ENCODE measurements around the gene FOXB2. TPM values are rescaled to one million over a fixed set of nuclear protein-coding genes. Genes with fewer than 3 reads are reported as not detected.
"Not testable (repeated sequence)": the region's sequence is repeated elsewhere in the genome, so short reads cannot be mapped to it uniquely, and the experiment has no call there.

The FOXB2 gene
- not detected for polyA plus RNA-seq (ENCODE audit: insufficient read length)

DNA sequence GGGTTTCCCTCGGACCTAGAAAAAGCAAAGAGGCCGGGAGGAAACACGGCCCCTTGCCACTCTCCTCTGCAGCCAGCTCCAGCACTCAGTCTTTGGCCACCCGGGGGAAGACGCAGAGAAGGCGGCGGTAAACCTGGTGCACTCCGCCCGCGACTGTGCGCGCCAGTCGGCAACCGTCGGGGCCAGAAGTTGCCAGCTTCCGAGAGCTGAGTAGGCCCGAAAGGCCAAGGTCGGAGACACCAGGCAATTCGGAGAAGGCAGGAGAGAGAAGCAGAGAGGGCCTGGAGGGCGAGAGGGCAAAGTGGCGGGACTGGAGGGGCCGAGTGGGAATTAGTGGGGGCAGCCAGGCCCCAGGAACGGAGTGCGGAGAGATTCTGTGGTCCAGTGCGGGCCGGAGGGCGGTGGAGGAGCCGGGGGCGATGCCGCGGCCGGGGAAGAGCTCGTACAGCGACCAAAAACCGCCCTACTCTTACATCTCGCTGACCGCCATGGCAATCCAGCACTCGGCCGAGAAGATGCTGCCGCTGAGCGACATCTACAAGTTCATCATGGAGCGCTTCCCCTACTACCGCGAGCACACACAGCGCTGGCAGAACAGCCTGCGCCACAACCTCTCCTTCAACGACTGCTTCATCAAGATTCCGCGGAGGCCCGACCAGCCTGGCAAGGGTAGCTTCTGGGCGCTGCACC, at the start of gene FOXB2:
Gene FOXB2, plus strand, starts transcription at position 420 of the 690 bp plus-strand sequence. Its CDS starts 0 bp downstream, at position 420.
- DNase-seq = no peak

GRCh38 chr9:76969716-76970115, 49.7 kb upstream of the FOXB2 start:
- DNase-seq = no peak

- not testable (repeated sequence) for DNase-seq
These were observed 40.6 kb upstream of the FOXB2 start for GRCh38 chr9:76978831-76979230.

GRCh38 chr9:76980566-76980965, 38.9 kb upstream of the FOXB2 start:
- DNase-seq = no peak

DNA sequence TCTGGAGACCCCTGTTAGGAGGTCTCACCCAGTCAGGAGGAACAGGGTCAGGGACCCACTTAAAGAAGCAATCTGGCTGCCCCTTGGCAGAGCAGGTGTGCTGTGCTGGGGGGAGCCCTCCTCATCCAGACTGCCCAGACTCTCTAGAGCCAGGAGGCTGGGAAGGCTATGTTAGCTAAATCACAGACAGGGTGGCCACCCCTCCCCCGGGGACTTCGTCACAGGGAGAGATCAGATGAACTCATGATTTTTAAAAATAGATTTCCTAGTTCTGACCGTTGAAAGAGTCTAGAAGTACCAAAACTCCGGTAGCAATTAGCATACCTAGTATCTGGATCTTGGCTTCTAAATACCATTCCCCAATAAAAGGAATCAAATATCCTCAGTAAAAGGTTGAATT, 35.0 kb upstream of the FOXB2 start:
- DNase-seq = no peak

GRCh38 chr9:76985581-76985980, 33.9 kb upstream of the FOXB2 start:
- DNase-seq = no peak

GRCh38 chr9:76987594-76988200, 31.8 kb upstream of the FOXB2 start:
- DNase-seq = no peak

DNA sequence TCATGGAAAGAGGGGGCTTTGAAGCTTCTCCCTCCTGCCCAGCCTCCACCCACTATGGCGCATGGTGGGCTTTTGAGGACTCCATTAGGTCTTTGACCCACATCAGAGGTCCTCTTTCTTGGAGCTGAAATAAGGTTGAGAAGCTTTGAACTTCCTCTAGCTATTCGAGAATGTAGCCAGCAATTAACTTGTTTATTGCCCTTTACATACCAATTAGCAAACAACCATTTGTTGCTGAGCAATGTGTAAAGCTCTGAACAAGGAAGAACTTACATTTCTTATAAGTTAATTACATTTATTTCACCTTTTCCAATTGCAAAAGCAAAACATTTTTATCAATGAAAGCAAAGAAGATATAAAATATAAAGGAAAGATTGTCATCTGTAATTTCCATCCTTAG, 30.5 kb upstream of the FOXB2 start:
- DNase-seq = no peak

GRCh38 chr9:76989501-76989900, 30.0 kb upstream of the FOXB2 start:
- no peak for DNase-seq

- DNase-seq = no peak
These were observed 22.8 kb upstream of the FOXB2 start for GRCh38 chr9:76996700-76997099.

GRCh38 chr9:76999261-76999660, 20.2 kb upstream of the FOXB2 start:
- DNase-seq = no peak

- DNase-seq = no peak
These were observed 19.1 kb upstream of the FOXB2 start for GRCh38 chr9:77000330-77000729.

DNA sequence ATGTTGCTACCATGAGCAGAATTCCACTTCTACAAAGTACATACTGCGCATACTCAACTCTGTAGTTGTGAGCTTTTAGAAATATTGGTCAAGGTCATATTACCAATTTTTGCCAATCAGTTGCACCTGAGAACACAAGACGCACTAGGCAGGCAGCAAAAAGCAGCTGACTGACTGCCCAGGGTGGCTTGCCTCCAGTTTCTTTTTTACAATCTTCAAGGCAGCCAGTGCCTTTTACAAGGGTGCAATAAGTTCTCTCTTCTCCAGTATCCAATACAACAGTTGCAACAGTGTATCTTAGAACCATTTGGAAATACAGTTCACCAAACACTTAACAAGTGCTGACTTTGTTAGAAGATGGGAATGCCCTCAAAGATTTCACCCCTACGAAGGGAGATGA, 16.1 kb upstream of the FOXB2 start:
- no peak for DNase-seq

GRCh38 chr9:77005216-77005615, 14.2 kb upstream of the FOXB2 start:
- no peak for DNase-seq

DNA sequence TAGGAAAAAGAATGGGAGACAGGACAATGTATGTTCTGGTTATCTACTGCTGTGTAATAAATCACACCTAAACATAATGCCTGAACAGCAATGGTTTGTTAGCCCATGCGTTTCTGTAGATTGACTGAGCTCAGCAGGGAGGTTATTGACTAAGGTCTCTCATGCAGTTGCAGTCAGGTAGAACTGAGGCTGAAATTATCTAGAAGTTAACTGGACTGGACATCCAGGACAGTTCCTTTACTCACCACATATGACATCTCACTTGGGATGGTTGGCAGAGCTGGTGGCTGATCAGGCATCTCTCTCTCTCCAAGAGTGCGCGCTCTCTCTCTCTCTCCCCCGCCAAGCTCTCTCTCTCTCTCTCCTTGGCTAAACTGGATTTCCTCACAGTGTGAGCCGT, 8.9 kb upstream of the FOXB2 start:
- no peak for DNase-seq

GRCh38 chr9:77011973-77012821, 7.3 kb upstream of the FOXB2 start:
- DNase-seq = peak; percentile 47

GRCh38 chr9:77013206-77013931, 6.1 kb upstream of the FOXB2 start:
- DNase-seq = no peak

DNA sequence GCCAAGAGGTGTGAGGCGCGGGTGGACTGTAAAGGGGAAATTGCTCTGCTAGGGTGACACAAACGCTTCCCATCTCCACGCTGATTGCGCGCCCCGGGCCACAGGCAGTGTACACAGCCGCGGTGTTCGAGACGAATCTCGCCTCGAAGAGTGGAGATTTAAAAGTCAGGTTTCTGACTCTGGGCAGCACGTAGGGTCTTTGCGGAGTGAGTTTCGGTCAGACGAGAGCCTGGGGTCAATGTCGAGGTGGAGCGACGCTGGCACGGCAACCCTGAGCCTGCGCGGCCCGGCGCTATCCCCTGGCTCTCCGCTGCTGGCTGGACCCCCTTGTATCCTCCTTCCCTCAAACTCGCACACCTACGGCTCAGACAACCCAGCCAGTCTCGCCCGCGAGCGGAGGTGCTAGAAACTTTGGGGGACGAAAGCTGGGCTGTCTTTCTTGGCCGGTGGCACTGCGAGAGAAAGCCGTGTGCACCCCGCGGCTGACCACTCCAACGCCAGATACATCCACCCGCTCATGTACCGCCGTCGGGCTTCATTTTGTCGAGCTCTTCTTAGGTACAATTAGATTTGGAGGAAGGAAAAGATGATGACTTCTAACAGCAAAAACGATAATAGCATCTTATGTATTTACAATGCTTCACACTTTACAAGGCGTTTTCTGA, 5.4 kb upstream of the FOXB2 start:
- no peak for DNase-seq

- DNase-seq = no peak
These were observed 4.7 kb upstream of the FOXB2 start for GRCh38 chr9:77014597-77015263.

DNA sequence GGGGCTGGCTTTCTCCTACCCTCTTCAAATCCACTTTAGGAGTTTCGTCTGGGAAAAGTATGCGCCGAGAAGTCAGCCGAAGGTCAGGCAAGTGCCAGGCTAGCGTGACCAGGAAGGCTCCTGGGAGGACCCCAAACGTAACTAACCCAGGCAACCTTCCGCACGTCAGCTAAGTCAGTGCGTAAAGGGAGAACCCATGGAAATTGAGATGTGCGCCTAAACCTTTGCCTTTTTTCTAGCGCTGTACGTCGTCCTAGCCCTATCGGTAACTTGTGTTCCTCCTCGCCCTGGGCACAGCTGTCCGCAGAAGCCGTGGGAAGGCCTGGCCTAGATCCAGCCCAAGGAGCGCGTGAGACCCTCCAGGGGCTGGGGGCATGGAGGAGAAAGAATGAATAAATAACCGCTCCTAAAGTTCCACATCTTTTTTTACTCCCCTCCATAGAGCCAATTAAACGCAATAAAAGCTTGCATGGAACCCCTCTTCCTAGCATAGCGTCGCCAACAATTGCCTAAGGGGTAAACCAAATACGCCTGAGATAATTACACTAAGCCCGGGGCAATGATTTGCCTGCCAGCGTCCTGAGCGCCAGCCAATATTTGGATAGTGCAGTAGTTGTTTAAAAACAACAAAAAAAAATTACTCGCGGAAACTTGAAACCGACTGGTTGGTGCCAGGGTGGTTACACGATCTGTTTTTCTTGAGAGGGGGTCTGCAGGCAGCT, 4.0 kb upstream of the FOXB2 start:
- DNase-seq = no peak

- no peak for DNase-seq
These were observed 3.3 kb upstream of the FOXB2 start for GRCh38 chr9:77016121-77016525.

Data from hindlimb muscle (tissue), 1 donor.